ENCODE results near the gene ZNF586.

The ZNF586 gene

DNA sequence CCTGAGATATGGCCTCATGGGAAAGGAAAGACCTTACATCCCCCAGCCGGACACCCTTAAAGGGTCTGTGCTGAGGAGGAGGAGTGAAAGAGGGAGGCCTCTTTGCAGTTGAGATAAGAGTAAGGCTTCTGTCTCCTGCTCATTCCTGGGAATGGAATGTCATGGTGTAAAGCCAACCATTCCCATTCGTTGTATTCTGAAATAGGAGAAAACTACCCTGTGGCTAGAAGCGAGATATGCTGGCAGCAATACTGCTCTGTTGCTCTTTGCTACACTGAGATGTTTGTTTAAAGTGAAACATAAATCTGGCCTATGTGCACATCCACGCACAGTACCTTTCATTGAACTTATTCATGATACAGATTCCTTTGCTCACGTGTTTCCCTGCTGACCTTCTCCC is 59.8 kb downstream of the ZNF586 start:
- no peak for DNase-seq

GRCh38 chr19:57830071-57830602 is 60.7 kb downstream of the ZNF586 start, which contains the start of gene ZNF587B:
TSS of gene ZNF587B (plus strand) at chr19:57830299. CDS start at chr19:57830529, 230 bp downstream.
- peak; percentile 22 for DNase-seq

Data from activated CD4-positive, alpha-beta T cell treated with anti-CD3 and anti-CD28 coated beads, Interleukin-10, Interleukin-2, amounts not matched to agents 100 ng/mL and 50 ng/mL, durations not matched to agents 16 hours and 8 hours (primary cell).